Activated CD4-positive, alpha-beta memory T cell treated with anti-CD3 and anti-CD28 coated beads, Interleukin-2, amount 10 ng/mL, durations not matched to agents 7 days and 5 days (primary cell): ENCODE measurements around the gene TRPM2. TPM values are rescaled to one million over a fixed set of nuclear protein-coding genes. Genes with fewer than 3 reads are reported as not detected.
A peak's percentile ranks its signal among the peaks of the same experiment; 100 is the strongest.

Experiments
- CTCF ChIA-PET: fragments of 350-600 bp; sonication (Branson Sonifier 250); formaldehyde crosslinking; loops from one replicate; lab custom pipeline; 2021; ENCODE audit warnings: antibody characterized with exemption, inconsistent platforms; lab: Charles Lee
- POLR2A ChIA-PET: fragments of 350-600 bp; sonication (Branson Sonifier 250); formaldehyde crosslinking; loops from one replicate; lab custom pipeline; 2021; ENCODE audit warnings: antibody characterized with exemption; lab: Charles Lee
- DNase-seq: peaks from one replicate; pipeline ENCODE4 v3.0.0-alpha.2; 2020
- H3K27ac Mint-ChIP-seq: one replicate; pipeline ENCODE4 v1.8.0; 2021; ENCODE audit warnings: mild to moderate bottlenecking, mixed read lengths
- H3K27me3 Mint-ChIP-seq: one replicate; pipeline ENCODE4 v1.8.0; 2021; ENCODE audit warnings: mixed read lengths
- H3K36me3 Mint-ChIP-seq: one replicate; pipeline ENCODE4 v1.8.0; 2021; ENCODE audit warnings: low read depth, mixed read lengths
- H3K4me1 Mint-ChIP-seq: one replicate; pipeline ENCODE4 v1.8.0; 2021; ENCODE audit warnings: mixed read lengths
- H3K4me3 Mint-ChIP-seq: one replicate; pipeline ENCODE4 v1.8.0; 2021; ENCODE audit warnings: mild to moderate bottlenecking, mixed read lengths
- H3K9me3 Mint-ChIP-seq: one replicate; pipeline ENCODE4 v1.8.0; 2021; ENCODE audit warnings: mixed read lengths
- total RNA-seq, 2 experiments: library from RNA; stranded (reverse); gene quantifications; one replicate each; pipeline ENCODE4 v1.2.3, GENCODE V29; 2021

The TRPM2 gene
- 10 to 100 TPM; 13.7 to 14.8 TPM for total RNA-seq

DNA sequence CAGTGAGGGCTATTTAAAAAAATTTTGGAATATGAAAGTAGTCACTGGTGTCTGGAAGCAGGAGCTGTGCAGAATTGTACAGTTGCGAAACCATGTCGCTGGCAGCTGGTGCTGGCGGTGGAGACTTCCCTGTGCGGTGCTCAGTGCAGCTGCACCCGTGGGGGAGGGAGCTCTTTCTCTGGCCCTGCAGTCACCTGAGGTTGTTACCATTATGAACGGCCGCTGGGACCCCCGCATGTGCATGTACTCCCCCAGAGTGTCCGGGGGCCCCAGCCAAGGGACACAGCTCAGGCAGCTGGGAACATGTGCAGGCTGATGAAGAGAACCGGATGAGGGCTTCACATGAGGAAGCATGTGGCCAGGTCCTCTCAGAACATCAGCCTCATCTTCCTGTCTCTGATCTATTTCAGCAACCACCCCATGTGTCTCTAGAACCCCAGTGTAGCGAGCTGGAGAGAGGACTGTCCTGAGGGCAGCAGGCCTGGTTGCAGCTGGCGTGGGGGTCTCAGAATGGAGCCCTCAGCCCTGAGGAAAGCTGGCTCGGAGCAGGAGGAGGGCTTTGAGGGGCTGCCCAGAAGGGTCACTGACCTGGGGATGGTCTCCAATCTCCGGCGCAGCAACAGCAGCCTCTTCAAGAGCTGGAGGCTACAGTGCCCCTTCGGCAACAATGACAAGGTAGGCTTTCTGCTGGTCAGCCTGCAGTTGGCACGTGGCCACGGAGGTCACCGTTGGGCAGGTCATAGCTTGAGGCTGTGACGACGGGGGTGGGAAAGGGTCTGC, at the start of gene TRPM2:
TSS of gene TRPM2 (plus strand) at position 431 of the 780 bp plus-strand sequence. CDS start at position 511, 80 bp downstream.
- Mint-ChIP-seq H3K9me3 (no peaks in the 10 kb centered on the region), H3K27ac (peak within 1 kb of the TSS; percentile 71), H3K36me3 (peaks cover 29% of the 10 kb centered on the region), H3K27me3 (peaks cover 7% of the 10 kb centered on the region), H3K4me1 (peaks cover 48% of the 10 kb centered on the region), H3K4me3 (peak within 1 kb of the TSS; percentile 78)
- ChIA-PET POLR2A (interaction anchor here (1.3 to 5.3 kb wide), 5 partner anchors 9 to 340 kb away, joined by 3 to 48 read pairs (median 5); partner anchors contain the start of gene CFAP410), CTCF (interaction anchor here (0.9 to 1.4 kb wide), 5 partner anchors 9 to 128 kb away, joined by 3 to 4 read pairs (median 4); no protein-coding TSS in a partner anchor)
- DNase-seq, result peak; percentile 60

DNA sequence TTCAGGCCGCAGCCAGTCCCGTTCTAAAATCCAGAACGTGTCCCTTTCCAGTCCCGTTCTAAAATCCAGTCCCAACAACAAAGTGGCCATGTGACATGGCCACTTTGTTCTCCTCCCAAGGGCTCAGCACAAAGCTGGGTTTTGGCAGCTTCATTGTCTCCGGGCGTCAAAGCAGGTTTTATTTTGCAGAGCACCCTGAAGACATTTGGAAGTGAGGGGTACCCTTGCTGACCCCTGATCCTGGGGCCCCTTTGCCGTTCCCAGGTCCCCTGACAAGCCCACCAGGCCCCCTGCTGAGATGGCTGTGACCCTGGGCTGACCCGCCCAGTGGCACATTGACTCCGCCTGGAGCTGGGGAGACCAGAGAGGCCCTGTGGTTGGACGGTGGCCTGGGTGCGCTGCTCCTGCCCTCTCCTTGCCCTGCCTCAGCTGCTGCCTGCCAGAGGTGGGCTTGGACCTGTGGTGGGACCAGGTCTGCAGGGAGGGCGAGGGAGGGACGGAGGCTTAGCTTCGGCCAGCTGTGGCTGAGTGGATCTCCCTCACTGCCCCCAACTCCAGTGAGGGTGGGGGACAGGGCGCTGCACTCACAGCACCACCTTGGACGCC, 49.3 kb upstream of the TRPM2 start:
- Mint-ChIP-seq H3K9me3 (no peaks in the 10 kb centered on the region), H3K36me3 (peaks cover 33% of the 10 kb centered on the region), H3K27ac (peak overlapping the region; percentile 80), H3K4me3 (no peak overlapping the region), H3K27me3 (no peaks in the 10 kb centered on the region), H3K4me1 (peaks cover 43% of the 10 kb centered on the region)
- ChIA-PET CTCF (interaction anchor here (1.4 kb wide), 1 partner anchor 176 kb away, joined by 3 read pairs; no protein-coding TSS in a partner anchor), POLR2A (interaction anchor here (2.1 kb wide), 1 partner anchor 11 kb away, joined by 7 read pairs; no protein-coding TSS in a partner anchor)
- DNase-seq, result no peak

DNA sequence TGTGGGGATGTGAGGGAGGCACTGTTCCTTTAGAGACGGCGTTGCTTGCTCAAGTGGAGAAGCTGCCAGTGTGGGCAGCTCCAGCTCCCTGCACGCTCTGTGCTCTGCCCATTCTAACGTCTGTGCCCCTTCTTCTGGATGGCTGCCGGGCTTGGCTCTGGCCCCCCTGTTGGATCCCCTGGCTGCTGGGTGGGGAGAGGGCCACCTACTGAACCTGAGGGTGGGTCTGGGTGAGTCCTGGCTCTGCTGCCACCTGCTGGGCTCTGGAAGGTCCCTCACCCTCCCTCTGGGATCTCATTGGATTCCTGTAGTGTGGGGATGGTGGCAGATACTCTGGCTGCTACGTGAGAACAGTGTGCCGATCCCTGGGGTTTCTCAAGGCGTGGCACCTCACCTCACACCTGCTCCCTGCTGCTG, 48.5 kb upstream of the TRPM2 start:
- CTCF ChIA-PET, result no interaction called here
- Mint-ChIP-seq H3K36me3 (peaks cover 36% of the 10 kb centered on the region), H3K9me3 (no peaks in the 10 kb centered on the region), H3K27ac (peak overlapping the region; percentile 59), H3K27me3 (no peaks in the 10 kb centered on the region), H3K4me3 (no peak overlapping the region), H3K4me1 (peaks cover 40% of the 10 kb centered on the region)
- peak; percentile 52 for DNase-seq
- POLR2A ChIA-PET, result interaction anchor here (2.1 kb wide), 1 partner anchor 11 kb away, joined by 7 read pairs; no protein-coding TSS in a partner anchor

DNA sequence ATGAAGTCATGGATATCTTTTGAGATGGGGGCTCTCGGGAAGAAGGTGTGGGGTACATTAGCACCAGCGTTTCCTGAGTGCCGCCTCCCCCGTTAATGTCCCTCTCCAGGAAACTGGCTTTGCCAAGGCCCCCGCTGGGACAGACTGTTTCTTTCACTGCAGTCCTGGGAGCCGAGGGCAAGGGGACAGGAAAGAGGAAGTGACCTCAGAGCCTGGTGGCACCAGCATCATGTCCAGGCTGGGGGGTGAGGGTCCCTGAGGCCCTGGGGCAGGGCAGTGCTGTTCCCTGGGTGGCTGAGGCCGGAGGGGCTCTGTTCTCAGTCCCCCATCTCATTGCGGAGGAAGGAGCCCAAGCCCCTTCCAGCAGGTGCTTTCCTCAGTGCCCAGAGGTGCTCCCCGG, 47.7 kb upstream of the TRPM2 start:
- ChIA-PET POLR2A (no interaction called here), CTCF (no interaction called here)
- Mint-ChIP-seq H3K9me3 (no peaks in the 10 kb centered on the region), H3K27me3 (no peaks in the 10 kb centered on the region), H3K4me1 (peaks cover 39% of the 10 kb centered on the region), H3K36me3 (peaks cover 35% of the 10 kb centered on the region), H3K27ac (no peak overlapping the region), H3K4me3 (no peak overlapping the region)
- DNase-seq, result no peak

DNA sequence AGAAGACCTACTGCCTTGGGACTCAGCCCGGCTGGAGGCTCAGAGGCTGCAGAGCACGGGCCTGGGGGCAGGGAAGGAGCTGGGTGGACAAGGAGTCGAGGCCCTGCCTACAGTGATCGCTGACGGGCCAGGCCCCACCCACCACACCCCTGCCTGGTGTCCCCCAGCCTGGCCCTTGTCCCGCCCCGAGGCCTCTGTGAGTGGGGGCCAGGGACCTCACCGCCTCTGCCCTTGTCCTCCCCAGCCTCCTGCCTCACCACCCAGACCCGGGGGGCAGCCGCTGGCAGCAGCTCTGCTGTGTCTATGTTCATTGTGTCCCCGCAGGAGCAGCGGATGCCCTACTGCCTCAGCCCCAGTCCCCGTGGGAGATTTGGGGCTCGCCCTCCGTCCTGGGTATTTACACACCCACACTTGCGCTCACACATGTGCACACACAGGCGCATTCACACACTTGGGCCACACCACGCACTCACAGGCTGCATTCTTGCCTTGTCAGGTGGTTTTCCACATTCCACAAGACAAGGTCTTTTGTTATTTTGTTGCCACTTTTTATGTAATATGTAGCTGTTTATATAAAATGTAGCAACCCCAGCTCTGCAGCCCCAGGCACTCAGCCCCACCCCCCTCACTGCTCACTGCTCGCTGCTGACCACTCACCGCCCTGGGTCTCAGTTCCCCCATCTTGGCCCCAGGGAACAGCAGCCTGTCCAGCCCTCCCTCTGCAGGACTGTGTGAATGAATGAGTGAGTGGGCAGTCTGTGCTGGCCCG, 46.3 kb upstream of the TRPM2 start:
- POLR2A ChIA-PET, result no interaction called here
- no peaks in the 10 kb centered on the region for H3K9me3 Mint-ChIP-seq
- peaks cover 45% of the 10 kb centered on the region for H3K36me3 Mint-ChIP-seq
- H3K4me3 Mint-ChIP-seq, result no peak overlapping the region
- DNase-seq, result no peak
- CTCF ChIA-PET, result no interaction called here
- H3K27ac Mint-ChIP-seq, result no peak overlapping the region
- peaks cover 25% of the 10 kb centered on the region for H3K4me1 Mint-ChIP-seq
- H3K27me3 Mint-ChIP-seq, result no peaks in the 10 kb centered on the region

DNA sequence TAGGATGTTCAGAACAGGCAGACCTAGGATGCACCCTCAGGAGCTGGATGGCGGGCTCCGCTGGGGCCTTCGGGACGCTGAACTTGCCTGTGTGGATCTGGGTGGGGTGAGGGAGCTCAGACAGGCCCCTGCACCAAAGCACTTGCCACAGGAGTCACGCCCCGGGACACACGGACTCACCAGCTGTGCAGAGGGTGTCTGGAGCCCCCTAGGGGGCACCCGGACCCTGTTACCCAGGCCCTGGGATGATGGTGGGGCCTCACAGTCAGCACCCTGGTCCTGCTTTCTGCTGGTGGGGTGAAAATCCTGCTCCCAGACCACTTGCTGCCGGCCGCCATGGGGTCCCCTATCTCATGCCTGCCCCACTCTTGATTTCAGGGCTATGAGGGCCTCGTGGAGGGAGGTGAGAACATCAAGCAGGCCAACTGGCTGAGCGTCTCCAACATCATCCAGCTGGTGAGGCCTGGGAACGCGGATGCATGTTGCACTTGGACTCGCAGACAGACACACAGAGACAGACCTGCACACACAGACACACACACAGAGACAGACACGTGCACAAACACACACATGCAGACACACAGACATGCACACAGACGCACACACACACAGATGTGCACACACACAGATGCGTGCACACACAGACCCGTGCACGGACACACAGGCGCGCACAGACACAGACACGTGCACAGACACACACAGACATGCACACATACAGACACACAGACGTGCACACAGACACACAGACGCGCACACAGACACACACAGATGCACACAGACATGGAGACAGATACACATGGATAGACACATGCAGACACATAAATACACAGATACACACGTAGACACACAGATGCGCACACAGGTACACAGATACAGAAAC, 42.6 kb upstream of the TRPM2 start:
- H3K9me3 Mint-ChIP-seq, result no peaks in the 10 kb centered on the region
- no peaks in the 10 kb centered on the region for H3K27me3 Mint-ChIP-seq
- CTCF ChIA-PET, result no interaction called here

DNA sequence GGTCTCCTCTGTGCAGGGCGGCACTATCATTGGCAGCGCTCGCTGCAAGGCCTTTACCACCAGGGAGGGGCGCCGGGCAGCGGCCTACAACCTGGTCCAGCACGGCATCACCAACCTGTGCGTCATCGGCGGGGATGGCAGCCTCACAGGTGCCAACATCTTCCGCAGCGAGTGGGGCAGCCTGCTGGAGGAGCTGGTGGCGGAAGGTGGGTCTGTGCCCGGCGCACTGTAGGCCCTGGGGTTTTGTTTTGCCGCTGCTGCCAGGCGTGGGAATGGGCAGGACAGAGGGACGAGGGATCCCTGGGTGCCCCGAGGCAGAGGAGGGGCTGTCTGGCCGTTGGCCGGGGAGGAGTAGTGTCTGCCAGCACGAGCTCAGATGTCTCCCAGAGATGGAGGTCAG, 41.3 kb upstream of the TRPM2 start:
- CTCF ChIA-PET, result no interaction called here
- POLR2A ChIA-PET, result no interaction called here
- Mint-ChIP-seq H3K4me3 (no peak overlapping the region), H3K27ac (no peak overlapping the region), H3K9me3 (no peaks in the 10 kb centered on the region), H3K4me1 (no peaks in the 10 kb centered on the region), H3K36me3 (peaks cover 32% of the 10 kb centered on the region), H3K27me3 (no peaks in the 10 kb centered on the region)
- no peak for DNase-seq

More for the DNA sequence above, 42.6 kb upstream of the TRPM2 start:
- no peak for DNase-seq
- peaks cover 2% of the 10 kb centered on the region for H3K4me1 Mint-ChIP-seq
- peaks cover 37% of the 10 kb centered on the region for H3K36me3 Mint-ChIP-seq
- H3K27ac Mint-ChIP-seq, result no peak overlapping the region
- no peak overlapping the region for H3K4me3 Mint-ChIP-seq
- POLR2A ChIA-PET, result no interaction called here

DNA sequence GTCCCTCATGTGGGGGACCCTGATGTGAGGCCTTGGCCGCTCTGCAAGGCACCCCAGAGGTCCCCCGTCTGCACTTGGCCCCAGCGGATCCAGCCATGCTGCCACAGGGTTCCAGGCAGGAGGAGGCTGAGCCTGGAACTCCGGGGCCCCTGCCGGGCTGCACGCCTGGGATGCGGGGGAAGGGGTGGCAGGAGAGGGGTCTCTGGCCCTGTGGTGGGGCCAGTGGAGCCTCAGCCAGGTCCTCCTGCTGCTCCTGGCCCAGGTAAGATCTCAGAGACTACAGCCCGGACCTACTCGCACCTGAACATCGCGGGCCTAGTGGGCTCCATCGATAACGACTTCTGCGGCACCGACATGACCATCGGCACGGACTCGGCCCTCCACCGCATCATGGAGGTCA, 40.7 kb upstream of the TRPM2 start:
- ChIA-PET CTCF (no interaction called here), POLR2A (no interaction called here)
- no peak overlapping the region for H3K4me3 Mint-ChIP-seq
- no peaks in the 10 kb centered on the region for H3K4me1 Mint-ChIP-seq
- DNase-seq, result no peak
- H3K9me3 Mint-ChIP-seq, result no peaks in the 10 kb centered on the region
- peaks cover 27% of the 10 kb centered on the region for H3K36me3 Mint-ChIP-seq
- H3K27ac Mint-ChIP-seq, result no peak overlapping the region
- no peaks in the 10 kb centered on the region for H3K27me3 Mint-ChIP-seq

DNA sequence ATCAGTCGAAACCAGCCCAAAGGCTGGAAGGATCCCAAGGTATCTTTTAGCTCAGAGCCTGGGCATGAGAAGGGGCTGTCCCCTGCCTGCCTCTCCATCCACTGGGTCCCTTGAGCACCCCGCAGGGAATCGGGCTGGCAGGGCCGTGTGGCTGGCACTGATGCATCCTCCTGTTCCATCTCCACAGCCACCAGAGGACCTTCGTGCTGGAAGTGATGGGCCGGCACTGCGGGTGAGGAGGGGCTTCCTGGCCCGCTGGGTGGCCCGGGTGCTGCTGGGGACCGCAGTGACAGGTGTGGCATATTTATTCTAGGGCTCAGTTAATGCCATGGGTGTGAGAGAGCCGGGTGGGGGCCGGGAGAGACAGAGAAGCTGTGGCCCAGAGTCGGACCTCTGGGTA, 40.0 kb upstream of the TRPM2 start:
- no peaks in the 10 kb centered on the region for H3K4me1 Mint-ChIP-seq
- ChIA-PET CTCF (no interaction called here), POLR2A (no interaction called here)
- H3K27me3 Mint-ChIP-seq, result no peaks in the 10 kb centered on the region
- DNase-seq, result no peak
- H3K9me3 Mint-ChIP-seq, result no peaks in the 10 kb centered on the region
- no peak overlapping the region for H3K27ac Mint-ChIP-seq
- peaks cover 21% of the 10 kb centered on the region for H3K36me3 Mint-ChIP-seq
- H3K4me3 Mint-ChIP-seq, result no peak overlapping the region

DNA sequence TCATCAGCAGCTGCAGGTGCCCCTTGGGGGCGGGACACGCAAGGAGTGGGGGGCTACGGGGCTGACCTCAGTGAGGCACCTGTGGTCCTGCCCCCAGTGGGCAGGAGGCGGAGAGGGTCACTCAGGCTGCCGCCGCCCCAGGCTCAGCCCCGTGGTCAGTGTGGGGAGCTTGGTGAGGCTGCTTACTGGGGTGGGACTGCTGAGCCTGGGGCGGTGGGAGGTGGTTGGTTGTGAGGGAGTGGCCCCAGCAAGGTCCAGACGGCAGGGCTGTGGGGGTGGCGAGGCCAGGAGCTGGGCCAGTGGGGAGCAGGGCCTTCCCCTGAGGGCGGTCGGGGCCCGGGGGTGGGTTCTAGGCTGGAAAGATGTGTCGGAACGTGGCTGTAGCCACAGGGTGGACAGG, 39.3 kb upstream of the TRPM2 start:
- POLR2A ChIA-PET, result no interaction called here
- H3K27me3 Mint-ChIP-seq, result no peaks in the 10 kb centered on the region
- no peak overlapping the region for H3K4me3 Mint-ChIP-seq
- no peak overlapping the region for H3K27ac Mint-ChIP-seq
- no peak for DNase-seq
- H3K36me3 Mint-ChIP-seq, result peaks cover 21% of the 10 kb centered on the region
- H3K9me3 Mint-ChIP-seq, result no peaks in the 10 kb centered on the region
- CTCF ChIA-PET, result no interaction called here
- H3K4me1 Mint-ChIP-seq, result no peaks in the 10 kb centered on the region

DNA sequence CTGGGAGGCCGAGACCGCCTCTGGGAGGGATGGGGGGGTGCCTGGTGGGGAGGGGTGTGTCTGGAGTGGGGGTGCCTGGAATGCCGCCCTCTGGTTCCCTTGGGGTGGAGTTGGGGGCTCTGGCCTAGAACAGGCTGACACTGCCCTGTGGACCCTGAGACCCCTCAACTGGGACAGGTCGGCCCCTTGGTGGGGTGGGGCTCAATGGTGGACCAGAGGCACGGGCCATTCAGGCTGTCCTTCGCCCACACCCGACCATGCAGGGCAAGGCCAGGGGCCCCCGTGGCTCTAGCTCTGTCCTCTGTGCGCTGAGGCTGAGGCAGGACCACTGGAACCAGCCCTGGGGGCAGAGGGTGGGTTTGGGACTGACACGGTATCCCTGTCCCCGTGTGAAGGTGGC, 38.9 kb upstream of the TRPM2 start:
- no peak for DNase-seq
- Mint-ChIP-seq H3K36me3 (peaks cover 22% of the 10 kb centered on the region), H3K4me3 (no peak overlapping the region), H3K27ac (no peak overlapping the region), H3K4me1 (no peaks in the 10 kb centered on the region), H3K9me3 (no peaks in the 10 kb centered on the region), H3K27me3 (no peaks in the 10 kb centered on the region)
- CTCF ChIA-PET, result no interaction called here
- POLR2A ChIA-PET, result interaction anchor here (1.8 kb wide), 1 partner anchor 11 kb away, joined by 7 read pairs; no protein-coding TSS in a partner anchor

DNA sequence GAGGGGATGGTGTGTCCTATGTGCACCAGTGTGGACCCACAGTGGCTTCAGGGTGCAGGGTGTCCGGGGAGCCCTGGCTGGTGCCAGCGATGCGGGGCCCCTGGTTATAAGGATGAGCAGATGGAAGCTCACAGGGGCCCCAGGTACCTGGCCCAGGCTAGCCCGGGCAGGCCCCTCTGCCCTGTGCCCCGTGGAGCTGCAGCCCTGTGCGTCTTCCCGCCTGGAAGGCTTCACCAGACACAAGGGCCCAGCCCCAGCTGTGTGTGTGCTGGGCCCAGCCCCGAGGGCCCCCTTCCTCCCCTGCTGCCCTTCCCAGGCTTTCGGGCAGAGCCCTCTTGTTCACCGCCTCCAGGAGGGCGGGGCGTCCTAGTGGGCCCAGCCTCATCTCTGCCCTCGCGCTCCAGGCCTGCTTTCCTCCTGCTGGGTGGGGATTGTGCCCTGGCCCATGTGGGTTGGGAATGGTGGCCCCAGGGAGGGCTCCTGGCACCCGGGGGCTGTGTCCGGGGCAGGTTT, 37.7 kb upstream of the TRPM2 start:
- Mint-ChIP-seq H3K36me3 (peaks cover 22% of the 10 kb centered on the region), H3K9me3 (no peaks in the 10 kb centered on the region), H3K27me3 (no peaks in the 10 kb centered on the region), H3K4me3 (no peak overlapping the region), H3K27ac (no peak overlapping the region), H3K4me1 (no peaks in the 10 kb centered on the region)
- ChIA-PET POLR2A (interaction anchor here (1.0 to 1.8 kb wide), 3 partner anchors 12 to 16 kb away, joined by 3 to 7 read pairs (median 4); no protein-coding TSS in a partner anchor), CTCF (interaction anchor here (0.5 kb wide), 1 partner anchor 485 kb away, joined by 3 read pairs; no protein-coding TSS in a partner anchor)
- DNase-seq, result no peak
